Fibroblast of villous mesenchyme (primary cell): ENCODE data around the gene STK32C. TPM values are rescaled to one million over a fixed set of nuclear protein-coding genes. Genes with fewer than 3 reads are reported as not detected.

Source experiments
- DNase-seq: peaks from one replicate; pipeline ENCODE4 v3.0.0-alpha.2; 2010; ENCODE audit warnings: low read depth
- H3K4me3 ChIP-seq: 2 replicates; pipeline ENCODE4 v1.5.1; 2011; ENCODE audit warnings: low read depth, mild to moderate bottlenecking, low read length
- total RNA-seq: library from RNA; depleted of rRNA; stranded (reverse); fragments of >200 nt; gene quantifications from 2 replicates; pipeline ENCODE4 v1.2.3, GENCODE V29; 2012
- TF ChIP-seq, protein P1 (sequence below): IDR thresholded peaks from 2 replicates; pipeline ENCODE4 v1.5.1; 2012; ENCODE audit warnings: low read depth, mild to moderate bottlenecking, low read length; ENCODE audit not compliant: insufficient read depth

Gene STK32C
- total RNA-seq, 1 donor, result 8.6 TPM

DNA sequence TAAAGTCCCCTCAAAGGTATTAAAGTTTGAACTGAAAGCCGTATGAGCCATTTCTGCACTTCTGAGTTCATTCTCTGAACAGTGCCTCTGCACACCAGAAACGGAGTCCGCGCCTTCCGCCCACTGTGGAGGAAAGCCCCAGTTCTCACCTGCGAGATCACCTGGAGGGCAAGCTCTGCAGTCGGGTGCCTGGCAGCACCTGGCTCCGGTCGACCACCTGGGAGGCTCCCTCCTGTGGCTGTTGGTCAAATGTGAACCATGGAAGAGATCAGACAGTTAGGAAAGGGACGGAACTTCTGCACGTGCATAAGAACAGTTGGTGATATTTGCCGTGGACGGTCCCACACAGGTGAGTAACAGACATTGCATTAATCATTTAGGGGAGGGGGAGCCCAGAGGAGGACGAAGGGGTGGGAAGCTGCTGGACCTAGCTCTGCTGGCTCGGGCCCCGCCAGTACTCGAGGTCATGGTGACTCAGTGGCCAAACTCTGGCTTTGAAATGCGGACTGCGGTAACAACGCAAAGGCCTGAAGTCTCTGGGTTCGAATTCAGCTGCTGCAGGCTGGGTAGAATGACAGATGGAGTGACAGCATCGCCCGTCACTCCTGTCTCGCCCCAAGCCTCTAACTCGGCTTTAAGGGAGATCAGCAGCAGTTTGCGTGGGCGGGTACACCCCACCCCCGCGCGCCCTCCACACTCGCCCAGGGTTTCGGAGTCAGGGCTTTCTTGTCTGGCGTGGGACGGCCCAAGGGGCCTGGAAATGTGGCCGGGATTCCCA, 122.7 kb downstream of the STK32C start:
- DNase-seq, result no peak
- TF ChIP-seq, protein P1, sequence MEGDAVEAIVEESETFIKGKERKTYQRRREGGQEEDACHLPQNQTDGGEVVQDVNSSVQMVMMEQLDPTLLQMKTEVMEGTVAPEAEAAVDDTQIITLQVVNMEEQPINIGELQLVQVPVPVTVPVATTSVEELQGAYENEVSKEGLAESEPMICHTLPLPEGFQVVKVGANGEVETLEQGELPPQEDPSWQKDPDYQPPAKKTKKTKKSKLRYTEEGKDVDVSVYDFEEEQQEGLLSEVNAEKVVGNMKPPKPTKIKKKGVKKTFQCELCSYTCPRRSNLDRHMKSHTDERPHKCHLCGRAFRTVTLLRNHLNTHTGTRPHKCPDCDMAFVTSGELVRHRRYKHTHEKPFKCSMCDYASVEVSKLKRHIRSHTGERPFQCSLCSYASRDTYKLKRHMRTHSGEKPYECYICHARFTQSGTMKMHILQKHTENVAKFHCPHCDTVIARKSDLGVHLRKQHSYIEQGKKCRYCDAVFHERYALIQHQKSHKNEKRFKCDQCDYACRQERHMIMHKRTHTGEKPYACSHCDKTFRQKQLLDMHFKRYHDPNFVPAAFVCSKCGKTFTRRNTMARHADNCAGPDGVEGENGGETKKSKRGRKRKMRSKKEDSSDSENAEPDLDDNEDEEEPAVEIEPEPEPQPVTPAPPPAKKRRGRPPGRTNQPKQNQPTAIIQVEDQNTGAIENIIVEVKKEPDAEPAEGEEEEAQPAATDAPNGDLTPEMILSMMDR, result no peak
- H3K4me3 ChIP-seq, result no peak overlapping the region

DNA sequence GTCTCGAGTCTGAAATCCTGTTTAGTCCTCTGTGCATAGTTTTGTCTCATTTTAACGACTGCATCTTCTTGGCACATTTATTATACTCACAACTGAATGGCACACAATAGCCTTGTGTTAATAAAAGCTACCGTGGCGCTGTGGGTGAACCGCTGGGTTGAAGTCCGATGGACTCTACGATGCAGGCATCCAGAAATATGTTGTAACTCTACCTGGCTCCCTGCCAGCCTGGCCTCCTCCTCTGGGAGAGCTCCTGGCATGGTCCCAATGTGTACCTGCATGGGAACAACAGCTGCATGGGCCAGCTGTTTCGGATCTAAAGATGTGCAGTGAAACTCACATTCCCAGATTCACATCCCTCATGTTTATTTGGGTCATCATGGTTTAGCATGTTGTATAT, 124.7 kb downstream of the STK32C start:
- H3K4me3 ChIP-seq, result no peak overlapping the region
- DNase-seq, result no peak
- TF ChIP-seq, protein P1, result no peak

DNA sequence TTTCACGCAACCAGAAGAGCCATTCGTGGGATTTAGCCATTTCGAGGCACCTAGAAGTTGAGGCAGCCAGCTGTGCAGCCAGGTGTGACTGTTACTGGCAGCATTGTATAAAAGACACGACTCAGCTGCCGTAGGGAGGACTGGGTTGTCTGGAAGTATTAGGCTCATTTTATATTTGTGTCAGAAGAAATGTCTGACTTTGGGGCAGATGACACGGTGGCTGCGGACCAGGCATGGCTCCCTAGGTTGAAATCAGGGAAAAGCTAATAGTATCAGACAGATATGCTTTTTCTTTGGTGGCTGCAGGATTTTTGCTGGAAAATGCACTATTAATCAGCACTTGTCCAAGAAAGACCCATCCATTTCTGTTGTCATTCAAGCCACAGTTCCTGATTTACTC, 125.2 kb downstream of the STK32C start:
- no peak for DNase-seq
- H3K4me3 ChIP-seq, result no peak overlapping the region
- TF ChIP-seq, protein P1, result no peak

DNA sequence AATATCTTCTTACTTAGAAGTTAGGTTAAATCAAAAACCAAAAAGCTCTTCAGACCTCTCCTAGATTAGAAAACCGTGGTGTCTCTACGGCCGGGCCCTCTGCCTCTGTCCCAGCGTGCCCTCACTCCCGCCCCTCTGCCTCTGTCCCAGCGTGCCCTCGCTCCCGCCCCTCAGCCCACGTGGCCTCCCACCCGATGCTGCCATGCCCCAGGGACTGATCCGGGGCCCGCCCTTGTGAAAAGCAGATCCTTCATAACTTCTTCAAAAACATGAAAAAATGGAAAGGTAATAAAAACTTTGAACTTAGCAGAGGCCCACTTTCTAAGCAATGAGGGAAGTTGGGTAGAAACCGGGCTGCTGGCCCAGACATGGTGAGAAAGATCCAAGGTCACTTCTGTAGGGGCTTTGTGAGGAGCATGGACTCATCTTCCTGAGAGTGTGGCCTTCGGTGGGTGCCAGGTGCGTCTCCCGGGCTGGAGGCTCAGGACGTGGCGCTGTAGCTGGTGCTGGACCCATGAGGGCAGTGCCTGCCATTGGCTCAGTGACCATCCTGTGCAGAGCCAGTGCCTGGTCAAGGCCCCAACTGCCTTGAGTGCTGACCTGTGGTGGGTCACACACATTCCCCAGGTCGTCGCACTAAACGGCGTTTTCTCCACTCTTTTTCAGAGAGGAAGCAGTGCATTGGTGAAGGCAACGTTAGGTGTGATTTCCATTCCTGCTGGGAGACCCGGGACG, 125.9 kb downstream of the STK32C start:
- DNase-seq, result no peak
- TF ChIP-seq, protein P1, result no peak
- no peak overlapping the region for H3K4me3 ChIP-seq

DNA sequence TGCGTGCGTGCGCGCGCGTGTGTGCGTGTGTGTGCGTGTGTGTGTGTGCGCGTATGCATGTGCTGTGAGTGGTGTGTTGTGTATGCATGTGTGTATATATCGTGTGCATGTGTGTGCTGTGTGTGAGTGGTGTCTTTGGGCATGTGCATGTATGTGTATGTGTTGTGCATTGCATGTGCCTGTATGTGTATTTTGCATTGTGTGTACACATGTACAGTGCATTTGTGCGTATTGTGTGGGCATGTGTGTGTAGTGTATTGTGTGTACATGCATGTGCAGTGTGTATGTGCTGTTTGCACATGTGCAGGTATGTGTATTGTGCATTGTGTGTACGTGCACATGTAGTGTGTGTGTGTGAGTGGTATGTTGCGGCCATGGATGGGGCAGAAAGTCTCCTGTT, 127.0 kb downstream of the STK32C start:
- DNase-seq, result no peak
- TF ChIP-seq, protein P1, result no peak
- H3K4me3 ChIP-seq, result no peak overlapping the region

DNA sequence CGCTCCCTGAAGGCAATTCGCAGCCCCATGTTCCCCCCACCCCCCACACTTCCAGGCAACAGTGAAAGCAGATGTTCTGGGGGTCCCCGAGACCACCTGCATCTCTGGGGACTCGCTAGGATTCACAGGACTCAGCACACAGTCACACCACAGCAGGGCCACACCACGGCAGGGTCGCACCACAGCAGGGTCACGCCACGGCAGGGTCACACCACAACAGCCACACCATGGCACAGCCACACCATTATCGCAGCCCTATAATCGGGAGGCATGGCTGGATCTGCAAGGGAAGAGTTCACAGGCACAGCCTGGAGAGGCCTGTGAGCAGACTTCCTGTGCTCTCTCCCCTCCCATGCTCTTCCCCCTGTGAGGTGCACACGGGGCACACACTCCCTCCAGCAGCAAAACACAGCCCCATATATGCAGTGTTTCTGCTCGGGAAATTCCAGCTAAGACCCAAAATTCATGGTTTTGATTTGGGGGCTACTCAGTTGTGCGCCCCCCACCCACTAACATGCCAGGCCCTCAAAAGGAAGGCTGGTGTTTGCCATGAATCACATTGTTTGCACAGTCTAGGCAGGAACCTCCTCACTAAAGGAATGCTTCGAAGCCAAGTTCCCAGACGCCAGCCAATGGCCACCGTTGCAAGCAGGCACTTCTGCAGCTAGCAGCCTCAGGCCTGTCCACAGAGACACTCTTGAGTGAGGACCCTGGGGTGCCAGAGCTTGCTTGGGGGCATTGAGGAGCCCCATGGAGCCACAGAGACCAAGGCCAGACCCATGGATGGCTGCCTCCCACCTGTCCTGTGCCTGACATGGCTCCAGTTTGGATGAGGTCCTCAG, 128.0 kb downstream of the STK32C start:
- H3K4me3 ChIP-seq, result no peak overlapping the region
- no peak for DNase-seq
- TF ChIP-seq, protein P1, result no peak
